A673 (cell line): Measurements from ENCODE around the gene WDCP.

Source experiments
- EZH2 ChIP-seq: fragments of 200-600 bp; sonication (generic); IDR thresholded peaks from 2 replicates; pipeline ENCODE4 v1.6.1; 2017; ENCODE audit warnings: borderline replicate concordance, low read depth, mild to moderate bottlenecking, mixed read lengths, antibody characterized with exemption, low read length; ENCODE audit not compliant: poor library complexity, severe bottlenecking
- TF ChIP-seq, protein P1 (sequence below): fragments of 300-800, 200-600 bp; sonication (generic); conservative IDR thresholded peaks from 2 replicates; pipeline ENCODE4 v1.5.1; 2017; ENCODE audit warnings: low read depth, mild to moderate bottlenecking, antibody characterized with exemption, low read length, moderate library complexity, mixed read lengths

DNA sequence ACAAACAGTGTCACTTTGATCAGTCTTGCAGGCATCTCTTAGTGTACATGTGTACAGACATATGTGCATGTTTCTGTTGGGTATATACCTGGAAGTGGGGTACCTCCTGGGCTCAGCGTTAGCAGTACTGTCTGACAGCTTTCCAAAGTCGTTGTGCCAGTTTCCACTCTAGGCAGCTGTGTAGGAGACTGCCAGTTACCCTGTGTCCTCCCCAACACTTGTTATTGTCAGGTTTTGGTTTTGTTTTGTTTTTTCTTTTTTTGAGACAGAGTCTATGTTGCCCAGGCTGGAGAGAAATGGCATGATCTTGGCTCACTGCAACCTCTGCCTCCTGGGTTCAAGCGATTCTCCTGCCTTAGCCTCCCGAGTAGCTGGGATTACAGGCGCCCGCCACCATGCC lies 8.6 kb upstream of the WDCP start:
- TF ChIP-seq EZH2, result no peak
- TF ChIP-seq, protein P1, sequence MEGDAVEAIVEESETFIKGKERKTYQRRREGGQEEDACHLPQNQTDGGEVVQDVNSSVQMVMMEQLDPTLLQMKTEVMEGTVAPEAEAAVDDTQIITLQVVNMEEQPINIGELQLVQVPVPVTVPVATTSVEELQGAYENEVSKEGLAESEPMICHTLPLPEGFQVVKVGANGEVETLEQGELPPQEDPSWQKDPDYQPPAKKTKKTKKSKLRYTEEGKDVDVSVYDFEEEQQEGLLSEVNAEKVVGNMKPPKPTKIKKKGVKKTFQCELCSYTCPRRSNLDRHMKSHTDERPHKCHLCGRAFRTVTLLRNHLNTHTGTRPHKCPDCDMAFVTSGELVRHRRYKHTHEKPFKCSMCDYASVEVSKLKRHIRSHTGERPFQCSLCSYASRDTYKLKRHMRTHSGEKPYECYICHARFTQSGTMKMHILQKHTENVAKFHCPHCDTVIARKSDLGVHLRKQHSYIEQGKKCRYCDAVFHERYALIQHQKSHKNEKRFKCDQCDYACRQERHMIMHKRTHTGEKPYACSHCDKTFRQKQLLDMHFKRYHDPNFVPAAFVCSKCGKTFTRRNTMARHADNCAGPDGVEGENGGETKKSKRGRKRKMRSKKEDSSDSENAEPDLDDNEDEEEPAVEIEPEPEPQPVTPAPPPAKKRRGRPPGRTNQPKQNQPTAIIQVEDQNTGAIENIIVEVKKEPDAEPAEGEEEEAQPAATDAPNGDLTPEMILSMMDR, result no peak
